ENCODE results near the gene IQGAP3. TPM values are rescaled to one million over a fixed set of nuclear protein-coding genes. Genes with fewer than 3 reads are reported as not detected.

The IQGAP3 gene
- total and polyA plus RNA-seq, 2 of the 4 experiments (the other 2 are of a cell fraction): 12.5 to 13.6 TPM

GRCh38 chr1:156554971-156555370 is 17.4 kb downstream of the IQGAP3 start:
- TF ChIP-seq RCOR1 (IDR thresholded peaks at IDR 0.05; ENCODE audit: insufficient replicate concordance, low read length): no peak
- no peak for TF ChIP-seq NFE2L2 (IDR thresholded peaks at IDR 0.05; ENCODE audit: low read depth, low read length)
- no peak for TF ChIP-seq FOS (IDR thresholded peaks at IDR 0.05; ENCODE audit: low read depth, low read length)
- TF ChIP-seq RFX5 (IDR thresholded peaks at IDR 0.05; ENCODE audit: low read depth, low read length): no peak
- in situ Hi-C loops (cut with MboI; ENCODE audit: low sequenced_read_pairs): no loop called here
- H2AFZ ChIP-seq (replicated peaks; ENCODE audit: low read length, poor library complexity): no peak overlapping the region
- no peak overlapping the region for H4K91ac ChIP-seq (ENCODE audit: insufficient read depth, low read depth, low read length)
- H3K4ac ChIP-seq (ENCODE audit: low read depth, low read length): no peak overlapping the region
- ChIA-PET CTCF (no interaction called here), POLR2A (ENCODE audit: unreplicated experiment) (no interaction called here)
- peaks cover 10% of the 10 kb centered on the region for H3K36me3 ChIP-seq (ENCODE audit: control insufficient read depth, insufficient read depth, low read length)
- H3K79me1 ChIP-seq (ENCODE audit: low read depth in 1 of 2, low read length in 2 of 2): peaks cover 0 to 22% of the 10 kb centered on the region in 2 experiments; a peak in 2 of 4 replicates
- H4K5ac ChIP-seq (ENCODE audit: low read depth, low read length): no peak overlapping the region
- H3K9me3 ChIP-seq (ENCODE audit: control insufficient read depth, insufficient read depth, low read length): no peaks in the 10 kb centered on the region
- no peak overlapping the region for H3K27ac ChIP-seq (ENCODE audit: insufficient read depth, low read length)
- no peak overlapping the region for H2AK9ac ChIP-seq (replicated peaks; ENCODE audit: low read depth, low read length, poor library complexity)
- intact Hi-C loops (cut with micrococcal nuclease): no loop called here
- H3K23ac ChIP-seq (ENCODE audit: low read depth, low read length): no peak overlapping the region
- H2BK20ac ChIP-seq (ENCODE audit: low read depth, low read length): no peak overlapping the region
- no peak overlapping the region for H2AK5ac ChIP-seq (ENCODE audit: low read depth, low read length)
- H3K56ac ChIP-seq (ENCODE audit: extremely low read depth, insufficient read depth, low read length): no peak overlapping the region
- no peak overlapping the region for H2BK5ac ChIP-seq (ENCODE audit: low read depth, low read length, poor library complexity, severe bottlenecking)
- 88% methylated on average over 3 of the region's 8 CpGs; no CpG with 5 or more reads in 1 of the 2 experiments for WGBS, 2 experiments (ENCODE audit: extremely low coverage in 2 of 2, insufficient read length in 1 of 2)
- no peak overlapping the region for H3K4me3 ChIP-seq (ENCODE audit: insufficient read depth, low read depth, low read length)
- dilution Hi-C loops (cut with HindIII; ENCODE audit: low sequenced_read_pairs, unreplicated experiment): no loop called here
- ATAC-seq (ENCODE audit: low read depth): no peak
- no peaks in the 10 kb centered on the region for H3K27me3 ChIP-seq (ENCODE audit: control insufficient read depth, insufficient read depth, low read length)
- no peak for DNase-seq
- H2BK120ac ChIP-seq (ENCODE audit: low read depth, low read length): no peak overlapping the region
- peaks cover 8% of the 10 kb centered on the region for H3K9me1 ChIP-seq (ENCODE audit: insufficient read depth, low read length)
- no peak overlapping the region for H2BK15ac ChIP-seq (ENCODE audit: low read depth, low read length)
- H3K4me1 ChIP-seq (ENCODE audit: control insufficient read depth, insufficient read depth, low read length): no peaks in the 10 kb centered on the region
- H3K14ac ChIP-seq (replicated peaks; ENCODE audit: low read depth, low read length): no peak overlapping the region
- no peak overlapping the region for H3K18ac ChIP-seq (ENCODE audit: low read depth, low read length)
- no TSS peak for BruUV-seq (replicated peaks)
- no peak overlapping the region for H4K8ac ChIP-seq (ENCODE audit: low read depth in 2 of 2, low read length in 2 of 2)
- no peak overlapping the region for H3K4me2 ChIP-seq (ENCODE audit: low read depth, low read length)
- H3K9ac ChIP-seq (ENCODE audit: low read depth, low read length): no peak overlapping the region
- no peaks in the 10 kb centered on the region for H4K20me1 ChIP-seq (ENCODE audit: insufficient read depth, low read length)
